ENCODE measurements around the gene HFM1. TPM values are rescaled to one million over a fixed set of nuclear protein-coding genes. Genes with fewer than 3 reads are reported as not detected.
"Not testable (repeated sequence)": the region's sequence is repeated elsewhere in the genome, so short reads cannot be mapped to it uniquely, and the experiment has no call there.

The HFM1 gene
- total and polyA plus RNA-seq, 9 donors = 2.9 to 17.2 (median 7.8) TPM

DNA sequence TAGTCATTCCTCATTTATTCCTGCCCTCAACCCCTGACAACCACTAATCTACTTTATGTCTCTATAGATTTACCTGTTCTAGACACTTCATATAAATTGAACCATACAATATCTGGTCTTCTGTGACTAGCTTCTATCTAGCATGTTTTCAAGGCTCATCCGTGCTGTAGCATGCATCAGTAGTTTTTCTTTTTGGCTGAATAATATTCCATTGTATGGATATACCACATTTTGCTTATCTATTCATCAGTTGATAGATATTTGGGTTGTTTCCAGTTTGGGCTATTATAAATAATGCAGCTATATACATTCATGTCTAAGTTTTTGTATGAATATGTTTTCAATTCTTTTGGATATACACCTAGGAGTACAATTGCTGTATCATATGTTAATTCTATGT, 101.5 kb downstream of the HFM1 start:
- Histone ChIP-seq H3K9me3 (no peaks in the 10 kb centered on the region), H3K4me1 (ENCODE audit: insufficient read depth) (no peaks in the 10 kb centered on the region), H3K27ac (no peak overlapping the region), H3K27me3 (no peaks in the 10 kb centered on the region), H3K4me3 (no peak overlapping the region), H3K36me3 (no peaks in the 10 kb centered on the region)
- intact Hi-C loops (cut with DNase I) = no loop called here
- TF ChIP-seq, protein P1, sequence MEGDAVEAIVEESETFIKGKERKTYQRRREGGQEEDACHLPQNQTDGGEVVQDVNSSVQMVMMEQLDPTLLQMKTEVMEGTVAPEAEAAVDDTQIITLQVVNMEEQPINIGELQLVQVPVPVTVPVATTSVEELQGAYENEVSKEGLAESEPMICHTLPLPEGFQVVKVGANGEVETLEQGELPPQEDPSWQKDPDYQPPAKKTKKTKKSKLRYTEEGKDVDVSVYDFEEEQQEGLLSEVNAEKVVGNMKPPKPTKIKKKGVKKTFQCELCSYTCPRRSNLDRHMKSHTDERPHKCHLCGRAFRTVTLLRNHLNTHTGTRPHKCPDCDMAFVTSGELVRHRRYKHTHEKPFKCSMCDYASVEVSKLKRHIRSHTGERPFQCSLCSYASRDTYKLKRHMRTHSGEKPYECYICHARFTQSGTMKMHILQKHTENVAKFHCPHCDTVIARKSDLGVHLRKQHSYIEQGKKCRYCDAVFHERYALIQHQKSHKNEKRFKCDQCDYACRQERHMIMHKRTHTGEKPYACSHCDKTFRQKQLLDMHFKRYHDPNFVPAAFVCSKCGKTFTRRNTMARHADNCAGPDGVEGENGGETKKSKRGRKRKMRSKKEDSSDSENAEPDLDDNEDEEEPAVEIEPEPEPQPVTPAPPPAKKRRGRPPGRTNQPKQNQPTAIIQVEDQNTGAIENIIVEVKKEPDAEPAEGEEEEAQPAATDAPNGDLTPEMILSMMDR (IDR thresholded peaks at IDR 0.05) = no peak
- no peak for TF ChIP-seq EP300 (IDR thresholded peaks at IDR 0.05)
- no peak for TF ChIP-seq POLR2A (IDR thresholded peaks at IDR 0.05)
- no peak for DNase-seq
- WGBS, 3 donors = 88 to 100% (median 93%) methylated on average over 1 of the region's 1 CpG

DNA sequence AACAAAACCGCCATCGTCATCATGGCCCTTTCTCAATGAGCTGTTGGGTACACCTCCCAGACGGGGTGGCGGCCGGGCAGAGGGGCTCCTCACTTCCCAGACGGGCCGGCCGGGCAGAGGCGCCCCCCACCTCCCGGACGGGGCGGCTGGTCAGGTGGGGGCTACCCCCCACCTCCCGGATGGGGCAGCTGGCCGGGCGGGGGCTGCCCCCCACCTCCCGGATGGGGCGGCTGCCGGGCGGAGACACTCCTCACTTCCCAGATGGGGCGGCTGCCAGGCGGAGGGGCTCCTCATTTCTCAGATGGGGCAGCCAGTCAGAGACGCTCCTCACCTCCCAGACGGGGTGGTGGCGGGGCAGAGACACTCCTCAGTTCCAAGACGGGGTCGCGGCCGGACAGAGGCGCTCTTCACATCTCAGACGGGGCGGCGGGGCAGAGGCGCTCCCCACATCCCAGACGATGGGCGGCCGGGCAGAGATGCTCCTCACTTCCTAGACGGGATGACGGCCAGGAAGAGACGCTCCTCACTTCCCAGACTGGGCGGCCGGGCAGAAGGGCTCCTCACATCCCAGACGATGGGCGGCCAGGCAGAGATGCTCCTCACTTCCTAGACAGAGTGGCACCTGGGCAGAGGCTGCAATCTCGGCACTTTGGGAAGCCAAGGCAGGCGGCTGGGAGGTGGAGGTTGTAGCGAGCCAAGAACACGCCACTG, 115.6 kb downstream of the HFM1 start:
- H3K4me3 ChIP-seq; H3K36me3 ChIP-seq; DNase-seq; H3K27ac ChIP-seq; H3K9me3 ChIP-seq; H3K4me1 ChIP-seq (ENCODE audit: insufficient read depth); H3K27me3 ChIP-seq: not testable (repeated sequence)
- intact Hi-C loops (cut with DNase I) = loop anchor here in 1 of 4 donors (10.0 kb wide), 3 partner anchors 116 to 1006 kb away; partner anchors contain the start of genes CDC7, GLMN, HFM1 and RPAP2
- WGBS, 3 donors = 94% methylated on average over 40 to 43 of the region's 47 CpGs

DNA sequence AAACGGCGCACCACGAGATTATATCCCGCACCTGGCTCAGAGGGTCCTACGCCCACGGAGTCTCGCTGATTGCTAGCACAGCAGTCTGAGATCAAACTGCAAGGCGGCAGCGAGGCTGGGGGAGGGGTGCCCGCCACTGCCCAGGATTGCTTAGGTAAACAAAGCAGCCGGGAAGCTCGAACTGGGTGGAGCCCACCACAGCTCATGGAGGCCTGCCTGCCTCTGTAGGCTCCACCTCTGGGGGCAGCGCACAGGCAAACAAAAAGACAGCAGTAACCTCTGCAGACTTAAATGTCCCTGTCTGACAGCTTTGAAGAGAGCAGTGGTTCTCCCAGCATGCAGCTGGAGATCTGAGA, 117.7 kb downstream of the HFM1 start:
- DNase-seq; H3K4me1 ChIP-seq (ENCODE audit: insufficient read depth); H3K9me3 ChIP-seq; H3K36me3 ChIP-seq; H3K27me3 ChIP-seq; H3K4me3 ChIP-seq; H3K27ac ChIP-seq: not testable (repeated sequence)
- 80 to 91% (median 89%) methylated on average over 5 to 13 of the region's 13 CpGs for WGBS, 3 donors
- intact Hi-C loops (cut with DNase I) = loop anchor here in 1 of 4 donors (10.0 kb wide), 3 partner anchors 118 to 1008 kb away; partner anchors contain the start of genes CDC7, GLMN, HFM1 and RPAP2

GRCh38 chr1:91286259-91286961, 118.2 kb downstream of the HFM1 start:
- not testable (repeated sequence) for H3K4me3 ChIP-seq; H3K4me1 ChIP-seq (ENCODE audit: insufficient read depth); H3K36me3 ChIP-seq; H3K27me3 ChIP-seq; H3K9me3 ChIP-seq; DNase-seq; H3K27ac ChIP-seq
- intact Hi-C loops (cut with DNase I) = loop anchor here in 1 of 4 donors (10.0 kb wide), 3 partner anchors 118 to 1008 kb away; partner anchors contain the start of genes CDC7, GLMN, HFM1 and RPAP2
- 92 to 96% (median 95%) methylated on average over 14 to 19 of the region's 19 CpGs for WGBS, 3 donors

- Histone ChIP-seq H3K27ac (no peak overlapping the region), H3K36me3 (no peaks in the 10 kb centered on the region), H3K27me3 (no peaks in the 10 kb centered on the region), H3K4me1 (ENCODE audit: insufficient read depth) (no peaks in the 10 kb centered on the region), H3K4me3 (no peak overlapping the region), H3K9me3 (no peaks in the 10 kb centered on the region)
- intact Hi-C loops (cut with DNase I) = loop anchor here in 1 of 4 donors (10.0 kb wide), 3 partner anchors 121 to 1011 kb away; partner anchors contain the start of genes CDC7, GLMN, HFM1 and RPAP2
- TF ChIP-seq, protein P1 (IDR thresholded peaks at IDR 0.05) = no peak
- TF ChIP-seq EP300 (IDR thresholded peaks at IDR 0.05) (no peak), POLR2A (IDR thresholded peaks at IDR 0.05) (no peak)
- WGBS, 3 donors = 92 to 97% (median 96%) methylated on average over 2 of the region's 2 CpGs
- DNase-seq = no peak
Measured at GRCh38 chr1:91283421-91283726, 121.3 kb downstream of the HFM1 start.
